GM10266 (cell line): ENCODE measurements around the gene PNPLA1.

Experiments used
- DNase-seq: peaks from one replicate; pipeline ENCODE4 v3.0.0; 2012; ENCODE audit errors: extremely low spot score
- TF ChIP-seq, protein P1 (sequence below): IDR thresholded peaks from 2 replicates; pipeline ENCODE4 v1.5.1; 2012; ENCODE audit warnings: mild to moderate bottlenecking, low read depth; ENCODE audit not compliant: control insufficient read depth, insufficient read depth; ENCODE audit errors: missing control alignments

PNPLA1 gene

DNA sequence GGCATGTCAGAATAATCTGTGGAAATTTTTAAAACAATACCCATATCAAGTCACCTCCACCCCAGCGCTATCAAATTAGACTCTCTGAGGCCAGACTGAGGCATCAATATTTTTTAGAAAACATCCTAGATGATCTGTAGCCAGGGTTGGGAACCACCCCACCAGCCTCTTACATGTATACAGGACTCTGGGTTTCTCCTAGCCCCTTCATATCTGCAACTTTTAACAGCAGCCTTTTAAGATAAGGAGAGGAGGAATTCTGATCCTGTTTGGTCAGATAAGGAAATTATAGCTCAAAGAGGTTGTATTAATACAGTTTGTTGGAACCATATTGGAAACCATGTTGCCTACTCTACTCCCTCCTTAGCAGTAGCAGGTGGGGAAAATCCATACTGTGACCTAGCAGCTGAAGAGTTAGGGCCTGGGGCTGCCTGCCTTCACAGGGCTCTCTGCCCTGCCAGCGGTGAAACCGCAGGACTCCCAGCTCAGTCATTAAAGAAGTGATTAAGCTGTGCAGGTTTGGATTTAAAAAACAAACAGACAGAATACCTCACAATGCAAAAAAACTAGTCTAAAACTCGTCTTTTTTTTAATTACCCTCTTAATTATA, 43.3 kb upstream of the PNPLA1 start:
- TF ChIP-seq, protein P1, sequence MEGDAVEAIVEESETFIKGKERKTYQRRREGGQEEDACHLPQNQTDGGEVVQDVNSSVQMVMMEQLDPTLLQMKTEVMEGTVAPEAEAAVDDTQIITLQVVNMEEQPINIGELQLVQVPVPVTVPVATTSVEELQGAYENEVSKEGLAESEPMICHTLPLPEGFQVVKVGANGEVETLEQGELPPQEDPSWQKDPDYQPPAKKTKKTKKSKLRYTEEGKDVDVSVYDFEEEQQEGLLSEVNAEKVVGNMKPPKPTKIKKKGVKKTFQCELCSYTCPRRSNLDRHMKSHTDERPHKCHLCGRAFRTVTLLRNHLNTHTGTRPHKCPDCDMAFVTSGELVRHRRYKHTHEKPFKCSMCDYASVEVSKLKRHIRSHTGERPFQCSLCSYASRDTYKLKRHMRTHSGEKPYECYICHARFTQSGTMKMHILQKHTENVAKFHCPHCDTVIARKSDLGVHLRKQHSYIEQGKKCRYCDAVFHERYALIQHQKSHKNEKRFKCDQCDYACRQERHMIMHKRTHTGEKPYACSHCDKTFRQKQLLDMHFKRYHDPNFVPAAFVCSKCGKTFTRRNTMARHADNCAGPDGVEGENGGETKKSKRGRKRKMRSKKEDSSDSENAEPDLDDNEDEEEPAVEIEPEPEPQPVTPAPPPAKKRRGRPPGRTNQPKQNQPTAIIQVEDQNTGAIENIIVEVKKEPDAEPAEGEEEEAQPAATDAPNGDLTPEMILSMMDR, result no peak

DNA sequence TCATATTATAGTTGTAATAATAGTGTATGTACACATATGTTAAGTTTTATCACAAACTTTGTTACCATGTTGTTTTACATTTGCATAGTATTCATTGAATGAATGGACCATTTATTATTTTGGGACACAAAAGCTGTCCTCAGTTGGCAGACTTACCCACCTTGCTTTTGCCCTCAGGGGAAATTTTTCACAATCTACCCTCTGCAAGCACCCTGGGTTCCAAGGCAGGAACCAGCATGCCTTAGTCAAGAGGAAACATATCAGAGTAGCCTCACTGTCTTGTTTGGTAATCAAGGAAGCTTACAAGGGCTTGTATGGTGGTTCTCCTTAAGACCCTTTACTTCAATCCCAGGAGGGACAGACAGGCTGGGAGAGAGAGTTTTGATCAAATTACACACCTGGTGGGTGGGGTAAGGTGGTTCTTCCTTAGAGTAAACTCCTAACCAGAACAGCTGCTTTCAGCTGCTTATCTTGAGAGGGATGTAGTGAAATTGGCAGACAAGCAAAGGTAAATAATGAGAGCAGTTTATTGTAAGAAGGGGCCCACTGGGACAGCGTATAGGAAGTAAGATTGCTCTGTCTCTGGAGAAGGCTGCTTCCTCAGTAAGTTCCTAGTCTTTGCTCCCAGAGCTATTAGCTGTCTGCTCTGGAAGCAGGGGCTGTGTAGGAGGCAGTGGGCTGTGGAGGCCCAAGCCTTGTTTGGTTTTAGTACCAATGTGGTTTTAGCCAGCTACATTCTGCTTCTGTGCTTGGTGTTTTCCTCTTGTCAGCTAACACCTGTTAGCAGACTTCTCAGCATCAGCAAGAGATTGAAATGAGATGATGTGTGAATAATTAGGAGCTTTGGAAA, 42.3 kb upstream of the PNPLA1 start:
- DNase-seq, result no peak
- TF ChIP-seq, protein P1, result no peak

More for the DNA sequence above, 43.3 kb upstream of the PNPLA1 start:
- no peak for DNase-seq

DNA sequence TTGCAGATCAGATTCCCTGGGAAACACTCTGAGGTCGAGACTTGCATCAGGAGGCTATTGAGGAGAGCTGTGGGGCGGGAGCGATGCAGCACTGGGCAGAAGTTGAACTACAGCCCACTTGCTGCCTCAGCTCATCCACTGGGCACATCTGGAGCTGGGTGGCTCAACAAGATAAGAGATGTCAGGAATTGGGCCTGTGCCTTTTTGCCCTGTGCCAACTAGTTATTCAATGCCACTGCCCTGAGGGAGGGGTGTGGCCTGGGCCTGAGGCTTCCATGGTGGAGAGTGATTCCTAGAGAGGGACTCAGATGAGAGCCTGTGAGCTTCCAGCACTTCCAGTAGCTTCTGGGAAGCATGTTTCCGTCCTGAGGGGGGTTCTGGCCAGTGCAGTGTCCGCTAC, 40.6 kb upstream of the PNPLA1 start:
- DNase-seq, result no peak

DNA sequence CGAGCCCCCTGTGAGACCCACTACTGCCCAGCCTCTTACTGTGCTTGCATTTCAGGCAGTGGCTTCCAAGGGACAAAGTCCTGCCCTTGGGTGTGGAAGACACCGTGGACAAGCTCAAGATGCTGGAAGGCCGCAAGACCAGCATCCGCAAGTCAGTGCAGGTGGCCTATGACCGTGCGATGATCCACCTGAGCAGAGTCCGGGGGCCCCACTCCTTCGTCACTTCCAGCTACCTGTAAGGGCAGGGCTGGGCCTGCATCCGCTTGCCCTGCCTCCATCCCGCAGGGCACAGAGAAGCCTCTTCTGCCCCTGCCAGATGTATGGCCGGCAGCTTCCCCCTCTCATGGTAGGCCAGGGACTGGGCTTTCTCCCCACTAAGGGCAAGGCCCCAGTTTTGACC, 39.5 kb upstream of the PNPLA1 start:
- TF ChIP-seq, protein P1, result no peak
- DNase-seq, result no peak

More for the DNA sequence above, 40.6 kb upstream of the PNPLA1 start:
- TF ChIP-seq, protein P1, result no peak

DNA sequence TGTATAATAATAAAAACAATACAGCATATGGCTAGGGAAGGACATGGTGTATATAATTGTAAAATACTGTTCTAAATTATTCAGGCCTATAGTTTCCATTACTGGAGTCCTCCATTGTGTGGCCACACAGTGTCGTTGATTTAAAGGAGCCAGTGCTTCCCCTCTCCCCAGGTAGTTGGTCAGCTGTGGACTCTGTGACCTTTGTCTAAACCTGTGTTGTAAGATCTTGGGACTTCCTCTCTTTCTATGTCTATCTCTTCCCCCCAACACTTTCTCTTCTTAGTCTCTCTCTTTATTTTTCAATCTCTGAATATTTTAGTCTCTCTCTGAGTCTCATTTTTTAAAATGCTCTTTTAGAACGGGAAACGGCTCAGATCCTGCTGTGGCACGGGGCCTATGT, 37.7 kb upstream of the PNPLA1 start:
- TF ChIP-seq, protein P1, result no peak
- DNase-seq, result no peak

DNA sequence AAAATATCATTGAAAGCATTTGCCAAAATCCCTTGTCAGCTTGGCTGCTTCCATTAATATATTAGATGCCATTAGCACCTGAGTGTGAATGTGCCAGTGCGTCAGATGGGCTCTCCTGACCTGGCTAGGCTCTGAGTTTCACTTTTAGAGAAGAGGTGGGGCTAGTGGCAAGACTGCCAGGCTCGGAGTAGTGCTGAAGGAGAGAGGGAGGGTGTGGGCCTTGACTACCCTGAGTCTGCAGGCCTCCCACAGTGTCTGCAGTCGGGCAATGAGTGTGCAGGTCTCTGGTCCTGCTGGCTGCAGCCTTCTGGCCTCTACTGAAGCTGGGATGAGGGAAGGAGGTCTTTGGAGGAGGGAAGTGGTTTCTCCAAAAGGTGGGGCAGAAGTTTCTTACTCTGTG, 34.6 kb upstream of the PNPLA1 start:
- DNase-seq, result no peak
- TF ChIP-seq, protein P1, result no peak

DNA sequence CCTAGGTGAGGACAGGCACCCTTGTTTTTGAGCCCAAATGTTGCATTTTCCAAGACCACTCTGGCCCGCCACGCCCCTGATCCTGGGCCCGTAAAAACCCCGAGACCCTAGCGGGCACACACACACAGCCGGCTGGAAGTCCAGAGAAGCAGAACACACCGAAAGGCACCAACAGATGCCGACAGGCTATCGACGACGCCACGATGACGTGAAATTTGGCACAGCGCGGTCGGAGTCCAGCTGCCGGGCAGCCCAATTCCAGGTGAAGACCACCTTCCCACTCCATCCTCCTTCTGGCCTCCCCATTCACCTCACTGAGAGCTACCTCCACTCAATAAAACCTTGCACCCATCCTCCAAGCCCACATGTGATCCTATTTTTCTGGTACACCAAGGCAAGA, 34.0 kb upstream of the PNPLA1 start:
- TF ChIP-seq, protein P1, result no peak
- DNase-seq, result no peak
